Measurements from ENCODE around the gene TK2.

The TK2 gene

DNA sequence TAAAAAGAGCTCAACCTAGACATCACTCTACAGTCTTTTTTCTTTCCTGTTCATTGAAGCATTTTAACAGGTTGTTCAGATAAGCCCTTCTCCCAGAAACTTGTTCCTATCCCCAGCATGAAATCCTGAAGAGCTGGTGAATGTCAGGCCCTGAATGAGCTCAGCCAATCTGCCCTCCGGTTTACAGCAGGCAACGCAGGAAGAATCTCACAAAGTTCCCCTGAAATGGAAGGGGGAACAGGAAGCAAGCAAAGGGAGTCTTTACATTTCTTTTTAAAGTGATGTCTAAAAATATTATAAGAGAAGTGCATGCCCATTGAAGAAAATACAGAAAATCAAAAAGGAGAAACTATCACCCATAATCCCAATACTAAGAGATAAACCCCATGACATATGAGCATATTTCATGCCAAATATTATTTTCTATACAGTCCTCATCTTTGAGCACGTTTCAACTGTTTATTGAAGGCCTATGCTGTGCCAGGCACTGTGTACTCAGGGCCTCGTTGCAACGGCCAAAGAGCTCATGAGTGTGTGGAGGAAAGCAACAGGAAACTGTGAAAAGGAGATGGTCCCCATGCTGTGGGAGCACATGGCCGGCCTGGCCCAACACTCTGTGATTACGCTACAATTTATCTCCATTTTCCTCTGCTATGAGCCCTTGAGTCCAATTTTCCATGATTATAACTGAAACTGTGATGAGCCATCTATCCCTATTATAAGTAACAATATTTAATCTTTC lies 5.7 kb downstream of the TK2 start:
- no peak for DNase-seq

DNA sequence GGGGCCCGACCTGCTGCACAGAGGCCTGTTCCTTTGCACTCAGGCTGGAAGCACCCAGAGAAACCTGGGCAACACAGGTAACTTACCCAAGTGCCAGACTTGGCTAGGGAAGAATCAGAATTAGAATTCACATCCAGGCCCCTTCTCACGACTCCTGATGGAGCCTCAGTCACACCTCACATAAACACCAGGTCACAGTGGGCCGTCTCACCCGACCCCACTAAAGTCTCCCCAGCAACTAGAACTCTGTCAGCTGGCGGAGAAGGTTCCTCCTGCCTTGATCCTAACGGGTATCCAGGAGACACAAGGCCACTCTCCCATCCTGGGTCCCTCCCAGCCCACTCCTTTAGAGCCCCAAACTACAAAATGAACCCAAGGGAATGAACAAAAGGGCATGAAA lies 6.4 kb downstream of the TK2 start:
- no peak for DNase-seq

DNA sequence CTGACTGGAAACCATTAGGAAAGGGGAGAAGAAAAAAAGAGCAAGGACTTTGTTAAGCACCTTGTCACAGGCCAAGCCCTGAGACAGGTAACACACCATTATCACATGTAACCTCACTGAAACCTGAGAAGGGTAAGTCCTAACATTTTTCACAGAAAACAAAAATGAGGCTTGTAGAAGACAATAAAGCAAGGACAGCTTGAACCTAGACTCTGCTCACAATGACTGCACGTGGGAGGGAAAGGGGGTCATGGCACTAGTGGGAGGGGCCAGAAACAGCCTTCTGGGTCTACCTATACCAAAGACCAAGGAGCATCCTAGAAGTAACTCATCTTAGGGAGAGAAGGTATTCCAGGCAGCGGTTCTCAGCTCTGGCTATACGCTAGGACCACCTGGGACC lies 7.5 kb downstream of the TK2 start:
- DNase-seq, result no peak

DNA sequence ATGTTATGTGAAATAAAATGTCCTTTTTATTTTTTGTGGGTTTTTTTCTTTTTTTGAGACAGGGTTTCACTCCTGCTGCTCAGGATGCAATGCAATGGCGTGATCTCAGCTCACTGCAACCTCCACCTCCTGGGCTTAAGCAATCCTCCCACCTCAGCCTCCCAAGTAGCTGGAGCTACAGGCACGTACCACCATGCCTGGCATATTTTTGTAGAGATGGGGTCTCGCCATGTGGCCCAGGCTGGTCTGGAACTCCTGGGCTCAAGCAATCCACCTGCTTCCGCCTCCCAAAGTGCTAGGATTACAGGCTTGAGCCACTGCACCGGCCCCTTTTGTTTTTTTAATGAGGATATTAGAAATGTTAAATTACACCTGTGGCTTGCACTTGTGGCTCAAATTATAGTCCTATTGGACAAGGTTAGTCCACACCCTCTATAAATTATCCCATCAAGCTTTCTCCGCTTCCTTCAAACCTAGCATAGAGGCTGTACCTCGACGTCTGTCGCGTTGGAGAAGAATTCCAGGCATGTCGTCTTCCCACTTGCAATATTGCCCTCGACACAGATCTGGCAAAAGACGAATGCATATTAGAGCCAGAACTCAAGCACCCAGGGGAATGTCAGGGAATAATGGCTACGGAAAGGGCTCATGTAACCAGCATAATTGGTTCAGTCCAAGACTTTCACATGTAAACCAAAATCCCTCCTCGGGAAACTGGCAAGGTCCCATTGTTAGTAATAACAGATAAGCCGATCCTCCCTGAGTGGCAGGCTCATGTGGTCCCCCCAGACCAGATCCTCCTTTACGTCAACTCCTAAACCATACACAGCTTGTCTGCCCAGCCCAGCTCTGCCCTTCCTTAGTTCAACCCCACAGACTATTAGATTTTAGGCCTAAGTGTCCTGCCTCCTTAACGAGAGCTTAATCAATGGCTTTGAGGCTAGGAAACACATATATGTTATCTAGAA lies 8.2 kb downstream of the TK2 start:
- DNase-seq, result no peak

DNA sequence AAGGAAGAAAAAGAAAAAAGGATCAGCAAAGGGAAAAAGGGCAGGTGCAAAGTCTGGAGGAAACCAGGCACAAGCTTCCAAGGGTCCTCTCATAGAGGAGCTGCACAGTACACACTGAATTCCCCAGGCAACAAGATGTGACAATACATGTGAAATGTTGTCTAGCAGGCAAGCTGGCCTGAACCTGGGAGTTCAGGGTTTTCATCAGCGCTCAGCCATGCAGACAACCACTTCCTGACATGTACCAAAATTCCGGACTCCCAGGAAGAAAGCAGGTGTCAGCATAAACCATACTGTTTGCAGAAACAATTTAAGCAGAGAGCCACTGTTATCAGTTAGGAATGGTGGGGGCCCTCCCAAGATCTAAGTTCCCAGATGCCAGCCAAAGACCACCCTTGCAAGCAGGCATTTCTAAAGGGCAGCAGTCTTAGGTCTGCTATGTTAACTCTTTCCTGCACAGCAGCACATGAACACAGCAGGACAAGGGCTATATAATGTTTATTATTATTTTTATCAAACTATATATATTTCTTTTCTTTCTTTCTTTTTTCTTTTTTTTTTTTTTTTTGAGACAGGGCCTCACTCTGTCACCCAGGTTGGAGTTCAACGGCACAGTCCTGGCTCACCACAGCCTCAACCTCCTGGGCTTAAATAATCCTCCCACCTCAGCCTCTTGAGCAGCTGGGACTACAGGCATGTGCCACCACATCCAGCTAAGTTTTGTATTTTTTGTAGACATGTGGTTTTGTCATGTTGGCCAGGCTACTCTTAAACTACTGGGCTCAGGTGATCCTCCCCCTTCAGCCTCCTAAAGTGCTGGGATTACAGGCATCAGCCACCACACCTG lies 10.1 kb downstream of the TK2 start:
- DNase-seq, result no peak

DNA sequence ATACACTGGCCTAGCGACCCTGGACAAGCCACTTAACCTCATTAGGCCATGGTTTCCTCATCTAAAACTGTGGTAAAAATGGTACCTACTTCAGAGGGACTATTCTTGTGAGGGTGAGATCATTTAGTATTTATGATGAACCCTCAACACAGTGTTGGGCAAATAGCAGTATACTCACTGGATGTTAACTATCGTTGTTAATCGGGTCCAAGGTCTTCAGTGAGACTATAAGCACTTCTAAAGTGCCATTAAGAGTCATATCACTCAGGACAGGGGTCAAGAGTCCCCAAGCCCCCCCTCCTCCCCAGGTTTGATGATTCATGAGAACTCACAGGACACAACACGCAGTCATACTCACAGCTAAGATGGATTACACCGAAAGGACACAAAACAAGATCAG lies 11.0 kb downstream of the TK2 start:
- DNase-seq, result no peak

DNA sequence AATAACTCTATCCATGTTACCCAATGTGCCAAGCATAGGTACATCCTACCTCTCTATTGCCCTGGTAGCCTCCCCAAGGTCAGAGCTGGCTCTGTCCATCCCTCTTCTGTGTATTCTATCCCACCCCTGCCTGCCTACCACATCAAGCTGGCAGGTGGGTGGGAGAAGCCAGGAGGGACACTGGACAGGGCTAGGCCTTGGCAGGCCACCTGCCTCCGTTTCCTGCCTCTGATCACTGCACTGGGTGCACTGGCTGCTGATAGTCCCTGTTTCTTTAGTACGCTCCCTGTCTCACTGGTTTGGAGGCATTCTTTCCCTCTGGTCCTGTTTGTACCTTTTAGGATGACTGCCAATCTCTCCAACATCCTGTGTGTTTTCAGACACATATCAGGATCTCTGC lies 12.7 kb downstream of the TK2 start:
- DNase-seq, result no peak

DNA sequence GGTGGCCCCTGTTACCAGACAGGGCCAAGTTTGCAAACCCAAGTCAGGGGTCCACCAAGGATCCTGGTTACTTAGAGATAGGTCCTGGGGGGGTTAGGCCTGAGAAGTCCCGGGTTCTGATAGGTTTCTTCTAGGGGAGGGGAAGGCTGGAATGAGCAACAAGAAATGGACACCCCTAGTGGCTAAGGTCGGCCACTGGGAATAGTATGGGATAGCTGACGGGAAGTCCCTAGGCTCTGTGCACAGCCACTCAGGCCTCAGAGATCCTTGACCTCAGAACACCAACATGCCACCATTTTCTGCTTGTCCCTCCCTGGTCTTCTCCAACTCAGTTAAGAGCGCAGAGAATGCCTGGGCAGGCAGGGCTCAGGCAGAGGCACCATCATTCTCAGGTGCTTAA lies 13.4 kb downstream of the TK2 start:
- no peak for DNase-seq

DNA sequence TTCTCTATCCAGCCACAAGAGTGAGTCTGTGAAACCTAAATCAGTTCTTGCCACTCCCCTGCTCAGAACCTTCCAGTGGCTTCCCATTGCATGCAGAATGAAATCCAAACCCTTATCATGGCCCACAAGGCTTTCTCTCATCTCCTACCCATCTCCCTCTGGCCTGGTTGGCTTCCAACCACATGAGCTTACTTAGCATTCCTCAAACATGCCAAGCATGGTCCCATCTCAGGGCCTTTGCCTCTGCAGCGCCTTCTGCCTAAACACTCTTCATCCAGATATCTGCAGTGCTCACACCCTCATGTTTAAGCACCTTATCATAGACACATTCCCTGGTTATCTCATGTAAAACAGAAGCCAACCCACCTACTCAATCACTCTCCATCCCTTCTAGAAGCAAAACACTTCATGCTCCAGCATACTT lies 15.5 kb downstream of the TK2 start:
- DNase-seq, result no peak

DNA sequence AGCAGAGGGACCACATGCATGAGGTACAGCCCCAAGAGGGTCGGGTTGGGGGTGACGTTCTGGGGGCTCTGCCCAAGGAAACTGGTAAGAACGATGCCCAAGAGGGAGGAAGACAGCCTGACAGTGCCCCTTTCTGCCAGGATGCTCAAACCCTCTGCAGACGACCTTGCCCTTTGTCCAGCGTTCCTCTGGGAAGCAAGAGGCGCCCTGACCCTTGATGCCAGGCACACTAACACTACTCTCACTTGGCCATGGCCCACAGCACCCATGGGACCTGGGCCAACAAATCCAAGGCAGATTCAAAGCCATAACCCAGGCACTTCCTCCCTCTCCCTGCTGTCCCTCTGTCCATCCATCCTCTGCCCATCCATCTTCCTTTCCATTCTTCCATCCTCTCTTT lies 20.4 kb downstream of the TK2 start:
- DNase-seq, result no peak

DNA sequence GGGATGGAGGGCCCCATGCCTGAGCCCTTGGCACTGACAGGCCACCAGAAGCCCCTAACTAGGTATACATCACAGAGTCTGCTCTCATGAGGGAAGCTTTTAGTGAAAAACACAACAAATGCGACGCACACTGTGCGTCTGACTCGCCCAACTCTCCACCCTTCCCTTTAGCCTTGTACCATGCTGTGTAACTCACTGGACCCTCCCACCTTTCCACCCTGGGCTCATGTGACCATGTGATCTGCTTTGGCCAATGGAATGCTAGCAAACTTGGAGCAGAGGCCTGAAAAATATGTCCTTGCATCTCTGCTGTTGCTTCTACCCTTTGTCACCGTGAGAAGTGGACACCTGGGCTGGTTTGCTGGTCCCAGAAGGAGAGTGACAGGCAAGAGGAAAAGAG lies 21.6 kb downstream of the TK2 start:
- DNase-seq, result no peak

DNA sequence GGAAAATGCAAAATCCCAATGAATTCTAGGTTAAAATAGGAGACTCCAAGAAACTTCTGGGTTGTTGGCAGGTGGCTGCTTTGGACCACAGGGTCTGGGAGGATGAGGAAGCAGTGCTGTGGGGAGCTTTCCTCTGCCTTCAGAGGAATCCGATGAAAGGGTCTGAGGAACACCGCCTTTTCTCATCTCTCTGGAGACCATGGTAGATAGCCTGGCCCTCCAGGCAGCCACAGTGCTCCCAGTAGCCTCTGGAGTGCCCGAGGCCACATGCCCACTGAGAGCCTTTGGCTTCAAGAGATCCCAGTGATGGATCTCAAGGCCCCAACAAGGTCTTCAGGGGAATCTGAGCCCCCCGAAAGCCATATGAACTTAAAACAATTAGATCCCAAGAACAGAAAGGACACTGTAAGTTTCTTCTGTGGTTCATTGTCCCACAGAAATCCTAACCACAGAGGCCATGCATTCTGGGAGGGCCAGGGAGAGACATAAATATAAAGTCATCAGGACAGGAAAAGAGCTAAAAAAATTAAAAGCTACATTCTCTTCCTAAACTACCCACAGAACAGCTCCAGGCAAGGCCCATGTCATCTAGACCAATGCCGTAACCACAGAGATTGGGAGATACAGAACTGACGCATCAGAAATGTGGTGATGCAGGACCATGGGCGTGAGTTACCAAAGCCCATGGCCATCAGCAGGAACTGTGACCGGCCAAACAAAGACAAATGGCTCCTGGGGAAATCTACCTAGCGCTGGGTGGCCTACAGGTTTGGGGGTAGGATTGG lies 24.3 kb downstream of the TK2 start:
- no peak for DNase-seq

DNA sequence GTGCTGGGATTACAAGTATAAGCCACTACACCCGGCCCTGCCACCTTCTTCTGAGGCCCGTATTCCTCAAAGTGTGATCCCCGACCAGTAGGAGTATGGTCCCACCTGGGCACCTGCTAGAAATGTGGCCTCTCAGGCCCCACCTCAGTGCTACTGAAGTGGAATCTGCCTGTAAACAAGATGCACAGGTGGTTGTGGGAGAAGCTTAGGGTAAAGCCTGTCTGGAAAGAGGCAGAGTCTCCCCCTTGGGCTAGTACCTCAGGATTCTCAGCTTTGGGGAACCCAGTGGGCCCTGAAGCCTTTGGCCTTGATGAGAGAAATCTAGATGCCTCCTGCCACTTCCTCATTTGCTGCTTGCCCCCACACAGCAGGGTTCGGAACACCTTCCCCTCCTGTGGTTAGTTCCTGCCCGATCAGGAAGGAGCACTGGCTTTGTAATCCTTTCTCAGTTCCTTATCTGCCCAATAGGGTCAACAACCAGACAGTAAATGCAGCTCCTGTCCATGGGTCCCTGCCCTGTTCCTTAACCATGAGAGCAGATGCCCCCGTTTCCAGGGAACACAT lies 25.2 kb downstream of the TK2 start:
- DNase-seq, result no peak

DNA sequence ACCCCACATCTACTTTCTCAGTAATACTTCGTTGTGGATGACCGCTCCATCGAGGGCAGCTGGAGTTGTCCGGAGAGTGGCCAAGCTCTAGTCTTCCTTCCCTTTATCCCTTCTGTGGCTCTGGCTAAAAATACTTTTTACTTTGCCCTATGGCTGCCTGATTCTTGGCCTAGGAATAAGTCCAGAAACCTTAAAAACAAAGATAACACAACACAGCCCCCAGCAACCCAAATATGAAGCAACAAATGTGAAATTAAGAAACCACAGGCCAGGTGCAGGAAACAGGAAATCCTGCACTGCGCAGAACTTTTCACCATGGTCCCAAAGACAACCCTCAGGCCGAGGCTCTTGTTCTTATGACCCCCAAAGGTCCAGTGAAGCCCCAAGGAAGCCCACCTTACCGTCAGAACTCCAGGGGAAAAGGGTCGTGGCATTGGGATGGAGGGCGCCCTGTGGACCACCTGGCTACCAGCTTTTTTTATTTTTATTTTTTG lies 26.0 kb downstream of the TK2 start:
- no peak for DNase-seq

DNA sequence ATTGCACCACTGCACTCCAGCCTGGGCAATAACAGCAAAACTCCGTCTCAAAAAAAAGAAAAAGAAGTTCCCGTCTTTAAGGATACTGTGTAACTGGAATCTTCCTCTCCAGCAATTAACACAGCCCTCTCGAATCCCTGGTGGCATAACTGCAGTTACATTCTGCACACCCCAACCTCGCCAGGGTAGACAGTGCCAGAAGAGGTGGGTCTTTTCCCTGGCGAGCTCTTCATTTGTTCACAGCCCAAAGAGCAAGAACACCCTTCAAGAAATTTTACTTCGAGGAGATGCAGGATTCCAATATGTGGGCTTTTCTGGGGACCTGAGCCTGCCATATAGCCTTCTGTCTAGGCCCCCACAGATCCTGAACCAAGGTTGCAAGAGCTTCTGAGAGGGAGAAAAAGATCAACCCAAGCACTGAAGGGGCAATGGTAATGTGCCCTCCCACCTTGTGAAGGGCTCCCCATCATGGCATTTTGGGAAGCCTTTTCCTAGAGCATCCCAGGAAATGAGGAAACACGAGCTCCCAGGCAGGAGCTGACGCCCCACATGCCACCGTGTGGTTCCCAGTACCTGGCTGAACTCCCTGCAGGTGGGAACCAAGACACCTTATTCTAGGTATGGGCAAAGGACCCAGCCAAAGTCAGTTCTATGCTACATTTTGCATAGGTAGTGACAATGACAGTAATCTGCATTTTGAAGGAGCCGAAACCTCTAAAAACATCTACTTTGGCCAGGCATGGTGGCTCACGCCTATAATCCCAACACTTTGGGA lies 26.9 kb downstream of the TK2 start:
- no peak for DNase-seq

DNA sequence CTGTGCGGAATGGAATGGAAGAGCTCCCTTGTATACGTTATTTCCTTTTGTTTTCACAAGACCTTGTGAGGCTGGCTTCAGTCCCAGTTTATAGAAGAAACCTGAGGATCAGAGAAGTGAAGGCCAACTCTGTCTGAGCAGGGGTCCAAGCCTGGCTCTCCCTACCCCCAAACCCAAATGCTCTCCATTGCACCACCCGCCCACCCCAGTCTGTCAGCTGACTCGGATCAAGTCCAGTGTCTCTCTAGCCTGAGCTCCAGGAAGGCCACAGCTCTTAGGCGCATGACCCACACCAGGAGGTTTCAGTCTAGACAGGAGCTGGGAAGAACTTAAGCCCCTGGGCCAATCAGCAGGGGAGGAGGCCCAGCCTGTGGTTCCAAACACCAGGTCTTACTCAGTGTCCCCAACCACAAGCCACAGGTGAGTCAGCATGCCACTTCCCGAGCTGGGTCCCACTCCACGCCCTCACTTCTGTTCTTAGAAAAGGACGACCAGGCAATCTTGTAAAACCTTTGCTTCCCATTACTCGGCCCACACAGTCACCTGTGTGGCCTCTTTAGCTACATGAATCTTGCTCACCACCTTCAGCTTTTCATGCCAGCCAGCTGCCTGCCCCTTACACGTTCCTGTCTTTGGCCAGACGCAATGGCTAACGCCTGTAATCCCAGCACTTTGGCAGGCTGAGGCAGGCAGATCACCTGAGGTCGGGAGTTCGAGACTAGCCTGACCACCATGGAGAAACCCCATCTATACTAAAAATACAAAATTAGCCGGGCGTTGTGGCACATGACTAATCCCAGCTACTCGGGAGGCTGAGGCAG lies 27.8 kb downstream of the TK2 start:
- no peak for DNase-seq

DNA sequence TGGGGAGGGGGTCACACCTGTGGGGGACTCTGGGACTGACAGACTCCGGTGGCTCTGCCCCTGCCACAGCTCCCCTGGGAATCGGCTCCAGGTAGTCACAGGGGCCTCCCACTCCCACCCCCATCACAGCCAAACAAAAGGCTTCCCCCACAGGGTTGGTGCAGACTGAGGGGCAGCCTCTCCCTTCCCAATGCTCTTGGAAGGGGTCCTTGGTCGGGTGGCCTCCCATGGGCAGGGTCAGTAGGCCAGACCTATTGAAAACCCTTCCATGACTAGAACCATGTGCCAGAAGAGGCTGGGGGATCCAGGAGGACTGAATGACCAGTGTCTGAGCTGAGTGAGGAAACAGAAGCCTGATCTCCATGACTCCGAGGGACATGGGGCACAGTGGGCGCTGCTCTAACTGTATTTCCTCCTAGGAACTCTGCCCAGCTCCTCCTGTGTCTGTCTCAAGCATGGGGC lies 28.6 kb downstream of the TK2 start:
- DNase-seq, result no peak

DNA sequence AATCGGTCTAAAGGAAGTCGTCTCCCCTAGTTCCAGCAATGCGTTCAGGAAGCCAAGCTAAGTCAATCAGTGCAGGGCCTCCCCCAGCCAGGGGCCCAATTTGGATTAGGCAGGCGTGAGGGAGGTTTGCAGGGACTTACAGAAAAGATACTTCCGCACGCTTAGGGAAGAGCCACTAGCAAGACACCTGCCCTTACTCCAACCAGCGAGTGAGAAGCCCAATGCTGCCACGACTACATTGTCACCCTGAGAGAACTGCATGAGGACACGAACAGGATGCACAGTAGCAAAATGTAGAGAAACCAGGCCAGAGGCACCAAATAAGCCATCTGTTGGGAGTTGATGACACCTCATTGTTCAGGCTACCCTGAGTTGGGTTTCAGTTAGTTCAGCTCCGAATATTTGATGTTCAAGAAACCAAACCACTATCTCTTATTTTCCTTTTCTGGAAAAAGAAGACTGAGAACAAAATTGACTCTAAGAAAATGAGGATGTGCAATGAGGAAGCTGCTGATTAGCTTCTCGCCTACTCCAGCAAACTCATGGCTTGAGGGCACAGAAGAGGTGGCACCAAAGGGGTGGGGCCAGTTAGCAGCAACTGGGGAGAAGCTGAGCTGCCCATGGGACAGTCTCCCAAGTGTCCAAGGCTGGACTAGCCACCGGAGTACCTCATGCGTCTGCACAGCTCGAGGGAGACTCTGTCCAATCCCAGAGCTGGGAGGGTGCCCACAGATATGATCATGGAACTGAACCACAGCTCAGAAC lies 29.3 kb downstream of the TK2 start:
- no peak for DNase-seq

All from left hindlimb (tissue), 1 donor.